C4-2B (cell line): ENCODE measurements around the gene MBNL1.

Experiments used
- CTCF ChIP-seq: fragments of 450-650 bp; conservative IDR thresholded peaks from 2 replicates; pipeline ENCODE4 v1.5.1; 2017; ENCODE audit warnings: mild to moderate bottlenecking
- ZFX ChIP-seq: fragments of 450-650 bp; IDR thresholded peaks from 2 replicates; pipeline ENCODE4 v1.6.1; 2017

DNA sequence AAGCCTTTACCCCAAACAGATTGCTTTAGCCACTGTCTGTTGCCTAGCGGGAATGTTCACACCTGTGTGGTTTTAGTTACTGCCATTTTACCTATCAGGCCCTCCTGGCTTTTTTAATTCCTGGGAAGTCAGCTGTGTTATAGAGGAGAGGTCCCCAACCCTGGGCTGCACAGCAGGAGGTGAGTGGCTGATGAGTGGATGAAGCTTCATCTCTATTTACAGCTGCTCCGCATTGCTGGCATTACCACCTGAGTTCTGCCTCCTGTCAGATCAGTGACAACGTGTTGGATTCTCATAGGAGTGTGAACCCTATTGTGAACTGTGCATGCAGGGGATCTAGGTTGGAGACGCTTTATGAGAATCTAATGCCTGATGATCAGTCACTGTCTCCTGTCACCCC is 127.0 kb downstream of the MBNL1 start:
- TF ChIP-seq ZFX: no peak
- no peak for TF ChIP-seq CTCF
